ENCODE data around the gene TUB.

TUB gene

GRCh38 chr11:8067929-8068575 is 13.0 kb upstream of the TUB start:
- no peak for DNase-seq (ENCODE audit: low read depth, low spot score)

- DNase-seq (ENCODE audit: low read depth, low spot score): peak; percentile 61
These were observed 12.3 kb upstream of the TUB start for GRCh38 chr11:8068605-8069221.

- no peak for DNase-seq (ENCODE audit: low read depth, low spot score)
These were observed 11.2 kb upstream of the TUB start for GRCh38 chr11:8069771-8070170.

GRCh38 chr11:8070417-8071115 is 10.4 kb upstream of the TUB start:
- no peak for DNase-seq (ENCODE audit: low read depth, low spot score)

- DNase-seq (ENCODE audit: low read depth, low spot score): no peak
These were observed 9.1 kb upstream of the TUB start for GRCh38 chr11:8071616-8072581.

- no peak for DNase-seq (ENCODE audit: low read depth, low spot score)
These were observed 5.8 kb upstream of the TUB start for GRCh38 chr11:8075119-8075726.

- DNase-seq (ENCODE audit: low read depth, low spot score): no peak
These were observed 1.8 kb upstream of the TUB start for GRCh38 chr11:8079111-8079675.

- DNase-seq (ENCODE audit: low read depth, low spot score): no peak
These were observed 841 bp upstream of the TUB start for GRCh38 chr11:8080069-8080670.

GRCh38 chr11:8081591-8082250 is 710 bp downstream of the TUB start:
- no peak for DNase-seq (ENCODE audit: low read depth, low spot score)

- no peak for DNase-seq (ENCODE audit: low read depth, low spot score)
These were observed 1.5 kb downstream of the TUB start for GRCh38 chr11:8082391-8083087.

GRCh38 chr11:8083088-8083395 is 2.0 kb downstream of the TUB start:
- DNase-seq (ENCODE audit: low read depth, low spot score): no peak

GRCh38 chr11:8083871-8084281 is 2.9 kb downstream of the TUB start:
- no peak for DNase-seq (ENCODE audit: low read depth, low spot score)

- no peak for DNase-seq (ENCODE audit: low read depth, low spot score)
These were observed 3.3 kb downstream of the TUB start for GRCh38 chr11:8084352-8084751.

GRCh38 chr11:8085011-8085645 is 4.1 kb downstream of the TUB start:
- DNase-seq (ENCODE audit: low read depth, low spot score): no peak

- no peak for DNase-seq (ENCODE audit: low read depth, low spot score)
These were observed 5.0 kb downstream of the TUB start for GRCh38 chr11:8086001-8086479.

GRCh38 chr11:8086571-8086970 is 5.6 kb downstream of the TUB start:
- no peak for DNase-seq (ENCODE audit: low read depth, low spot score)

GRCh38 chr11:8087185-8087584 is 6.2 kb downstream of the TUB start:
- no peak for DNase-seq (ENCODE audit: low read depth, low spot score)

- DNase-seq (ENCODE audit: low read depth, low spot score): no peak
These were observed 6.7 kb downstream of the TUB start for GRCh38 chr11:8087756-8088155.
